ENCODE results near the gene GULP1. TPM values are rescaled to one million over a fixed set of nuclear protein-coding genes. Genes with fewer than 3 reads are reported as not detected.

Gene GULP1
- total and polyA plus RNA-seq, 2 of the 4 experiments (the other 2 are of a cell fraction) = 24.4 to 40.1 TPM

GRCh38 chr2:188318161-188318749 lies 26.6 kb downstream of the GULP1 start (continued):
- TF ChIP-seq CEBPB (IDR thresholded peaks at IDR 0.05; ENCODE audit: low read depth, low read length) = no peak

- ChIA-PET POLR2A (ENCODE audit: unreplicated experiment) (no interaction called here), CTCF (no interaction called here)
- Histone ChIP-seq H3K79me1 (ENCODE audit: low read depth in 1 of 2, low read length in 2 of 2) (peaks cover 12 to 34% of the 10 kb centered on the region in 2 experiments), H3K4ac (ENCODE audit: low read depth, low read length) (0 out of 2 replicates have a peak overlapping the region, but pooled peaks have one; percentile 7), H3K4me1 (ENCODE audit: control insufficient read depth, insufficient read depth, low read length) (peaks cover 11% of the 10 kb centered on the region), H2BK120ac (ENCODE audit: low read depth, low read length) (no peak overlapping the region; the same call in 1 of the 2 replicates), H2AK9ac (replicated peaks; ENCODE audit: low read depth, low read length, poor library complexity) (no peak overlapping the region), H2BK20ac (ENCODE audit: low read depth, low read length) (peak overlapping the region; percentile 16; the same call in 1 of the 2 replicates), H2AFZ (replicated peaks; ENCODE audit: low read length, poor library complexity) (no peak overlapping the region), H4K8ac (ENCODE audit: low read depth in 2 of 2, low read length in 2 of 2) (peak overlapping the region in 1 of 2 experiments; percentile 16; a peak in 1 of 4 replicates), H3K18ac (ENCODE audit: low read depth, low read length) (no peak overlapping the region), H4K20me1 (ENCODE audit: insufficient read depth, low read length) (no peaks in the 10 kb centered on the region), H3K56ac (ENCODE audit: extremely low read depth, insufficient read depth, low read length) (no peak overlapping the region), H3K23ac (ENCODE audit: low read depth, low read length) (no peak overlapping the region), H3K36me3 (ENCODE audit: control insufficient read depth, insufficient read depth, low read length) (no peaks in the 10 kb centered on the region), H4K5ac (ENCODE audit: low read depth, low read length) (peak overlapping the region; percentile 22), H3K4me3 (ENCODE audit: insufficient read depth, low read depth, low read length) (no peak overlapping the region), H3K9me3 (ENCODE audit: control insufficient read depth, insufficient read depth, low read length) (peaks cover 5% of the 10 kb centered on the region; the same call in 1 of the 2 replicates), H3K4me2 (ENCODE audit: low read depth, low read length) (no peak overlapping the region), H3K27ac (ENCODE audit: insufficient read depth, low read length) (no peak overlapping the region), H2BK15ac (ENCODE audit: low read depth, low read length) (peak overlapping the region; percentile 19; the same call in 1 of the 3 replicates), H2BK5ac (ENCODE audit: low read depth, low read length, poor library complexity, severe bottlenecking) (no peak overlapping the region), H3K9me1 (ENCODE audit: insufficient read depth, low read length) (no peaks in the 10 kb centered on the region), H3K27me3 (ENCODE audit: control insufficient read depth, insufficient read depth, low read length) (no peaks in the 10 kb centered on the region), H4K91ac (ENCODE audit: insufficient read depth, low read depth, low read length) (peak overlapping the region; percentile 11; the same call in 1 of the 2 replicates), H3K9ac (ENCODE audit: low read depth, low read length) (no peak overlapping the region), H3K14ac (replicated peaks; ENCODE audit: low read depth, low read length) (peak overlapping the region; percentile 17; the same call in 1 of the 2 replicates), H2AK5ac (ENCODE audit: low read depth, low read length) (peak overlapping the region; percentile 23; the same call in 1 of the 2 replicates)
- in situ Hi-C loops (cut with MboI; ENCODE audit: low sequenced_read_pairs) (loop anchor here (25.0 kb wide), 1 partner anchor 1092 kb away; no protein-coding TSS in a partner anchor), dilution Hi-C loops (cut with HindIII; ENCODE audit: low sequenced_read_pairs, unreplicated experiment) (no loop called here), intact Hi-C loops (cut with micrococcal nuclease) (no loop called here)
- no peak for TF ChIP-seq RFX5 (IDR thresholded peaks at IDR 0.05; ENCODE audit: low read depth, low read length)
- TF ChIP-seq CEBPB (IDR thresholded peaks at IDR 0.05; ENCODE audit: low read depth, low read length) = peak; percentile 7; the same call in 1 of the 2 replicates
- ATAC-seq (ENCODE audit: low read depth) = no peak
- WGBS, 2 experiments (ENCODE audit: extremely low coverage in 2 of 2, insufficient read length in 1 of 2) = no CpG with 5 or more reads among the region's 1 CpG
- no peak for DNase-seq
- BruUV-seq (replicated peaks) = no TSS peak
Observed at GRCh38 chr2:188319838-188320237, 28.2 kb downstream of the GULP1 start.
